HCT116 (cell line): ENCODE data around the gene MN1. TPM values are rescaled to one million over a fixed set of nuclear protein-coding genes. Genes with fewer than 3 reads are reported as not detected.

Source experiments
- ATAC-seq: fragments of 200-7000 bp; cut with Tn5 transposase; 2 replicates; pipeline ENCODE4 v1.9.1; 2020; ENCODE audit warnings: mild to moderate bottlenecking, moderate library complexity
- BruUV-seq: library from RNA; stranded (reverse); fragments of 400-500 nt; replicated peaks from 2 replicates; lab custom pipeline; 2021; lab: Mats Ljungman, UMichigan
- CTCF ChIA-PET: fragments of 300-600 bp; sonication (Branson Sonifier 250); formaldehyde crosslinking; loops from one replicate; lab custom pipeline; 2021; ENCODE audit warnings: antibody characterized with exemption; lab: Charles Lee
- POLR2A ChIA-PET: fragments of 300-600, 350-600 bp; sonication (Branson Sonifier 250); formaldehyde crosslinking; loops from one replicate; lab custom pipeline; 2021; ENCODE audit warnings: antibody characterized with exemption; lab: Charles Lee
- RAD21 ChIA-PET, 2 experiments: fragments of 300-600 bp; sonication (Branson Sonifier 250); formaldehyde crosslinking; loops; one replicate each; lab custom pipeline; 2023; ENCODE audit warnings: low total read pairs in 2 of 2; ENCODE audit not compliant: uncharacterized antibody in 2 of 2, unreplicated experiment in 2 of 2, low non-redundant PET in 1 of 2; lab: Charles Lee
- DNase-seq: peaks from one replicate; pipeline ENCODE4 v3.0.0-alpha.2; 2010; ENCODE audit warnings: low read depth, low spot score
- H2AFZ ChIP-seq: fragments of 200-600 bp; shearing (Covaris generic), sonication (generic); 2 replicates; pipeline ENCODE4 v1.6.1; 2017; ENCODE audit warnings: low read depth, mixed run types, mixed read lengths, antibody characterized with exemption, low read length; ENCODE audit not compliant: poor library complexity, severe bottlenecking
- H3K27ac ChIP-seq: 2 replicates; pipeline ENCODE4 v1.5.1; 2012; ENCODE audit warnings: low read depth, low read length
- H3K27me3 ChIP-seq: fragments of 200-600 bp; sonication (generic); 2 replicates; pipeline ENCODE4 v1.6.1; 2016; ENCODE audit warnings: mixed run types, low read length, mixed read lengths; ENCODE audit not compliant: insufficient read depth
- H3K36me3 ChIP-seq, 2 experiments: fragments of 200-500 bp in 1 of 2; fragments of 200-600 bp in 1 of 2; sonication (Bioruptor generic) in 1 of 2; sonication (generic) in 1 of 2; 2 replicates each; pipeline versions ENCODE4 v1.5.1 to v1.6.1; 2014 to 2016; ENCODE audit warnings: low read length in 2 of 2, inconsistent platforms in 1 of 2, mixed read lengths in 1 of 2, mixed run types in 1 of 2; ENCODE audit not compliant: insufficient read depth in 2 of 2, control insufficient read depth in 1 of 2
- H3K4me1 ChIP-seq, 2 experiments: fragments of 200-600 bp in 1 of 2; sonication (generic) in 1 of 2; 2 replicates each; pipeline versions ENCODE4 v1.5.1 to v1.6.1; 2012 to 2017; ENCODE audit warnings: low read length in 2 of 2, inconsistent platforms in 1 of 2, mild to moderate bottlenecking in 1 of 2, mixed read lengths in 1 of 2, mixed run types in 1 of 2, moderate library complexity in 1 of 2; ENCODE audit not compliant: insufficient read depth in 2 of 2, control insufficient read depth in 1 of 2
- H3K4me2 ChIP-seq: fragments of 200-600 bp; sonication (generic); 2 replicates; pipeline ENCODE4 v1.6.1; 2017; ENCODE audit warnings: mixed run types, low read length, mixed read lengths
- H3K4me3 ChIP-seq, 2 experiments: fragments of 200-600 bp in 1 of 2; sonication (generic) in 1 of 2; replicated peaks in 1 of 2; 2 replicates each; pipeline ENCODE4 v1.5.1; 2011 to 2016; ENCODE audit warnings: low read length in 2 of 2, control low read depth in 1 of 2, low read depth in 1 of 2, mild to moderate bottlenecking in 1 of 2, mixed read lengths in 1 of 2, mixed run types in 1 of 2
- H3K79me2 ChIP-seq: fragments of 200-600 bp; sonication (generic); 2 replicates; pipeline ENCODE4 v1.6.1; 2017; ENCODE audit warnings: mild to moderate bottlenecking, mixed run types, low read length, moderate library complexity, mixed read lengths; ENCODE audit not compliant: insufficient read depth
- H3K9ac ChIP-seq: fragments of 200-600 bp; sonication (generic); 2 replicates; pipeline ENCODE4 v1.6.1; 2016; ENCODE audit warnings: low read length, mixed read lengths
- H3K9me2 ChIP-seq: fragments of 200-600 bp; sonication (generic), shearing (Covaris generic); 2 replicates; pipeline ENCODE4 v1.6.1; 2017; ENCODE audit warnings: mixed run types, mild to moderate bottlenecking, moderate library complexity; ENCODE audit not compliant: insufficient read depth
- H3K9me3 ChIP-seq, 2 experiments: fragments of 200-500 bp in 1 of 2; fragments of 200-600 bp in 1 of 2; sonication (Bioruptor generic) in 1 of 2; sonication (generic) in 1 of 2; 2 replicates each; pipeline ENCODE4 v1.6.1; 2014 to 2017; ENCODE audit warnings: low read length in 2 of 2, mixed read lengths in 2 of 2, inconsistent platforms in 1 of 2, low read depth in 1 of 2, mild to moderate bottlenecking in 1 of 2, mixed run types in 1 of 2, moderate library complexity in 1 of 2; ENCODE audit not compliant: control insufficient read depth in 1 of 2, insufficient read depth in 1 of 2
- H4K20me1 ChIP-seq: fragments of 200-600 bp; sonication (generic), shearing (Covaris generic); 2 replicates; pipeline ENCODE4 v1.6.1; 2017; ENCODE audit warnings: mixed run types, mild to moderate bottlenecking, moderate library complexity; ENCODE audit not compliant: insufficient read depth
- CBX3 ChIP-seq: IDR thresholded peaks from 2 replicates; pipeline ENCODE4 v1.6.1; 2012; ENCODE audit warnings: low read depth
- EZH2 ChIP-seq: fragments of 200-600 bp; sonication (generic); IDR thresholded peaks from 2 replicates; pipeline ENCODE4 v1.6.1; 2017; ENCODE audit warnings: antibody characterized with exemption, mixed run types
- JUND ChIP-seq: IDR thresholded peaks from 2 replicates; pipeline ENCODE4 v1.6.1; 2012
- POLR2A ChIP-seq: IDR thresholded peaks from 2 replicates; pipeline ENCODE4 v1.7.0; 2011; ENCODE audit warnings: borderline replicate concordance; ENCODE audit not compliant: insufficient read depth, insufficient read length; ENCODE audit errors: extremely low read depth
- RAD21 ChIP-seq: IDR thresholded peaks from 2 replicates; pipeline ENCODE4 v1.6.1; 2012; ENCODE audit warnings: low read depth, mild to moderate bottlenecking
- SIN3A ChIP-seq: IDR thresholded peaks from 2 replicates; pipeline ENCODE4 v1.6.1; 2012; ENCODE audit warnings: low read depth
- TCF7L2 ChIP-seq: IDR thresholded peaks from 2 replicates; pipeline ENCODE4 v1.7.0; 2011; ENCODE audit warnings: borderline replicate concordance, inconsistent platforms; ENCODE audit not compliant: insufficient read depth, insufficient read length; ENCODE audit errors: extremely low read depth
- YY1 ChIP-seq: IDR thresholded peaks from 2 replicates; pipeline ENCODE4 v1.6.1; 2011; ENCODE audit warnings: low read length, low read depth, moderate library complexity, mild to moderate bottlenecking; ENCODE audit not compliant: insufficient replicate concordance; ENCODE audit errors: extremely low read depth
- ZFX ChIP-seq: fragments of 450-650 bp; IDR thresholded peaks from 2 replicates; pipeline ENCODE4 v1.6.1; 2017
- ZNF274 ChIP-seq: fragments of 200-500 bp; sonication (Bioruptor generic); IDR thresholded peaks from 2 replicates; pipeline ENCODE4 v1.6.1; 2014; ENCODE audit warnings: mild to moderate bottlenecking, low read depth, low read length, inconsistent platforms
- intact Hi-C: fragments of 100-400 bp; cut with micrococcal nuclease; formaldehyde crosslinking; loops from 2 replicates; pipeline ENCODE4 v1.10.0; 2022
- total RNA-seq: library from RNA; stranded (reverse); gene quantifications from one replicate; pipeline ENCODE4 v1.2.1, GENCODE V29; 2021; ENCODE audit not compliant: unreplicated experiment
- TF ChIP-seq, protein P1 (sequence below): IDR thresholded peaks from 2 replicates; pipeline ENCODE4 v1.6.1; 2012
- TF ChIP-seq, protein P2 (sequence below): IDR thresholded peaks from 2 replicates; pipeline ENCODE4 v1.6.1; 2012; ENCODE audit warnings: low read depth
- TF ChIP-seq, protein P3 (sequence below): IDR thresholded peaks from 2 replicates; pipeline ENCODE4 v1.6.1; 2012

MN1 gene
- total RNA-seq, 1 experiment from 2014 or later, result 2.9 TPM

DNA sequence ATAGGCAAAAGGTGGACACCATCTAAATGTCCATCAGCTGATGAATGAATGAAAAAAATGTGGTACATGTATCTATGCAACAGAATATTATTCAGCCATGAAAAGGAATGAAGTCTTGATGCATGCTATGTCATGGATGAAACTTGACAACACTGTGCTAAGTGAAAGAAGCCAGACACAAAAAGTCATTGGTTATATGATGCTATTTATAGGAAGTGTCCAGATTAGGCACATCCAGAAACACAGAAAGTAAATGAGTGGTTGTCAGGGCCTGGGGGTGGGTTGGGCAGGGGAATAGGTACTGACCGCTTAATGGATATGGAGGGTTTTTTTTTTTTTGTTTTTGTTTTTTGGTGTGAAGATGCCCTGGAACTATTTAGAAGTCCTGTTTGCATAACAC lies 21.7 kb upstream of the MN1 start:
- intact Hi-C loops, result no loop called here
- RAD21 ChIA-PET, result no interaction called here
- Histone ChIP-seq H3K79me2 (no peaks in the 10 kb centered on the region), H2AFZ (no peak overlapping the region), H3K4me2 (no peak overlapping the region), H3K9me2 (no peaks in the 10 kb centered on the region), H3K27ac (no peak overlapping the region), H4K20me1 (no peaks in the 10 kb centered on the region), H3K36me3 (no peaks in the 10 kb centered on the region), H3K9me3 (no peaks in the 10 kb centered on the region)
- no TSS peak for BruUV-seq
- DNase-seq (no peak), ATAC-seq (no peak)
- POLR2A ChIA-PET, result no interaction called here
- TF ChIP-seq, protein P1, sequence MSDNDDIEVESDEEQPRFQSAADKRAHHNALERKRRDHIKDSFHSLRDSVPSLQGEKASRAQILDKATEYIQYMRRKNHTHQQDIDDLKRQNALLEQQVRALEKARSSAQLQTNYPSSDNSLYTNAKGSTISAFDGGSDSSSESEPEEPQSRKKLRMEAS, result no peak
- TF ChIP-seq CBX3, result no peak
- no peak for TF ChIP-seq JUND
- no peak for TF ChIP-seq SIN3A
- TF ChIP-seq ZFX, result no peak
- TF ChIP-seq, protein P2, sequence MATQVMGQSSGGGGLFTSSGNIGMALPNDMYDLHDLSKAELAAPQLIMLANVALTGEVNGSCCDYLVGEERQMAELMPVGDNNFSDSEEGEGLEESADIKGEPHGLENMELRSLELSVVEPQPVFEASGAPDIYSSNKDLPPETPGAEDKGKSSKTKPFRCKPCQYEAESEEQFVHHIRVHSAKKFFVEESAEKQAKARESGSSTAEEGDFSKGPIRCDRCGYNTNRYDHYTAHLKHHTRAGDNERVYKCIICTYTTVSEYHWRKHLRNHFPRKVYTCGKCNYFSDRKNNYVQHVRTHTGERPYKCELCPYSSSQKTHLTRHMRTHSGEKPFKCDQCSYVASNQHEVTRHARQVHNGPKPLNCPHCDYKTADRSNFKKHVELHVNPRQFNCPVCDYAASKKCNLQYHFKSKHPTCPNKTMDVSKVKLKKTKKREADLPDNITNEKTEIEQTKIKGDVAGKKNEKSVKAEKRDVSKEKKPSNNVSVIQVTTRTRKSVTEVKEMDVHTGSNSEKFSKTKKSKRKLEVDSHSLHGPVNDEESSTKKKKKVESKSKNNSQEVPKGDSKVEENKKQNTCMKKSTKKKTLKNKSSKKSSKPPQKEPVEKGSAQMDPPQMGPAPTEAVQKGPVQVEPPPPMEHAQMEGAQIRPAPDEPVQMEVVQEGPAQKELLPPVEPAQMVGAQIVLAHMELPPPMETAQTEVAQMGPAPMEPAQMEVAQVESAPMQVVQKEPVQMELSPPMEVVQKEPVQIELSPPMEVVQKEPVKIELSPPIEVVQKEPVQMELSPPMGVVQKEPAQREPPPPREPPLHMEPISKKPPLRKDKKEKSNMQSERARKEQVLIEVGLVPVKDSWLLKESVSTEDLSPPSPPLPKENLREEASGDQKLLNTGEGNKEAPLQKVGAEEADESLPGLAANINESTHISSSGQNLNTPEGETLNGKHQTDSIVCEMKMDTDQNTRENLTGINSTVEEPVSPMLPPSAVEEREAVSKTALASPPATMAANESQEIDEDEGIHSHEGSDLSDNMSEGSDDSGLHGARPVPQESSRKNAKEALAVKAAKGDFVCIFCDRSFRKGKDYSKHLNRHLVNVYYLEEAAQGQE, result no peak
- TF ChIP-seq, protein P3, sequence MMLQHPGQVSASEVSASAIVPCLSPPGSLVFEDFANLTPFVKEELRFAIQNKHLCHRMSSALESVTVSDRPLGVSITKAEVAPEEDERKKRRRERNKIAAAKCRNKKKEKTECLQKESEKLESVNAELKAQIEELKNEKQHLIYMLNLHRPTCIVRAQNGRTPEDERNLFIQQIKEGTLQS, result no peak
- no peak for TF ChIP-seq ZNF274
- no peak for TF ChIP-seq EZH2
- TF ChIP-seq YY1, result no peak
- no peak for TF ChIP-seq POLR2A
- TF ChIP-seq RAD21, result no peak
- TF ChIP-seq TCF7L2, result no peak
- TF ChIP-seq, all 23 proteins: peak for 0
- no peaks in the 10 kb centered on the region for H3K4me1 ChIP-seq
- CTCF ChIA-PET, result no interaction called here
- H3K4me3 ChIP-seq, result no peak overlapping the region
- no peak overlapping the region for H3K9ac ChIP-seq
- H3K27me3 ChIP-seq, result no peaks in the 10 kb centered on the region
